ACHN (cell line): ENCODE data around the gene CLDN34.

ENCODE experiments used
- DNase-seq: peaks from one replicate; pipeline ENCODE4 v3.0.0-alpha.2; 2015
- in situ Hi-C: cut with HindIII; loops from 2 replicates; pipeline ENCODE4 v1.10.0; 2017; ENCODE audit warnings: low sequenced_read_pairs, low pct_ligation_motif_present, low pct_unique_long_range_greater_than_20kb

CLDN34 gene

GRCh38 chrX:9958183-9958582 lies 9.0 kb upstream of the CLDN34 start:
- DNase-seq = no peak
- in situ Hi-C loops = no loop called here

GRCh38 chrX:9961750-9962149 lies 5.4 kb upstream of the CLDN34 start:
- in situ Hi-C loops = no loop called here

GRCh38 chrX:9977635-9978034 lies 10.5 kb downstream of the CLDN34 start:
- in situ Hi-C loops = no loop called here
- DNase-seq = no peak

More at GRCh38 chrX:9961750-9962149, 5.4 kb upstream of the CLDN34 start:
- DNase-seq = no peak

- in situ Hi-C loops = no loop called here
- DNase-seq = no peak
Observed at GRCh38 chrX:9980401-9980800, 13.2 kb downstream of the CLDN34 start.

GRCh38 chrX:9980927-9981326 lies 13.8 kb downstream of the CLDN34 start:
- in situ Hi-C loops = no loop called here
- no peak for DNase-seq

- in situ Hi-C loops = no loop called here
Observed at GRCh38 chrX:9983441-9983840, 16.3 kb downstream of the CLDN34 start.

GRCh38 chrX:9983846-9984245 lies 16.7 kb downstream of the CLDN34 start:
- in situ Hi-C loops = no loop called here
- DNase-seq = no peak

More at GRCh38 chrX:9983441-9983840, 16.3 kb downstream of the CLDN34 start:
- no peak for DNase-seq

GRCh38 chrX:9988762-9989161 lies 21.6 kb downstream of the CLDN34 start:
- DNase-seq = peak; percentile 7
- in situ Hi-C loops = no loop called here

- in situ Hi-C loops = no loop called here
- no peak for DNase-seq
Observed at GRCh38 chrX:9992061-9992460, 24.9 kb downstream of the CLDN34 start.

GRCh38 chrX:9992724-9993123 lies 25.6 kb downstream of the CLDN34 start:
- no peak for DNase-seq
- in situ Hi-C loops = no loop called here

- peak; percentile 65 for DNase-seq
- in situ Hi-C loops = no loop called here
Observed at GRCh38 chrX:9995855-9996339, 28.7 kb downstream of the CLDN34 start.

GRCh38 chrX:9997041-9997440 lies 29.9 kb downstream of the CLDN34 start:
- no peak for DNase-seq
- in situ Hi-C loops = no loop called here

GRCh38 chrX:9997524-9997923 lies 30.4 kb downstream of the CLDN34 start:
- in situ Hi-C loops = no loop called here
- no peak for DNase-seq

GRCh38 chrX:10001496-10001895 lies 34.3 kb downstream of the CLDN34 start:
- in situ Hi-C loops = no loop called here
- no peak for DNase-seq

GRCh38 chrX:10004832-10005475 lies 37.8 kb downstream of the CLDN34 start:
- no peak for DNase-seq
- in situ Hi-C loops = no loop called here

GRCh38 chrX:10006086-10006485 lies 38.9 kb downstream of the CLDN34 start:
- DNase-seq = no peak
- in situ Hi-C loops = no loop called here

- no peak for DNase-seq
- in situ Hi-C loops = no loop called here
Observed at GRCh38 chrX:10006770-10007169, 39.6 kb downstream of the CLDN34 start.

GRCh38 chrX:10007621-10008020 lies 40.5 kb downstream of the CLDN34 start:
- no peak for DNase-seq
- in situ Hi-C loops = no loop called here

GRCh38 chrX:10008483-10009056 lies 41.4 kb downstream of the CLDN34 start:
- DNase-seq = no peak
- in situ Hi-C loops = no loop called here

GRCh38 chrX:10009741-10010140 lies 42.6 kb downstream of the CLDN34 start:
- DNase-seq = no peak
- in situ Hi-C loops = no loop called here
